HFFc6 (cell line): Measurements from ENCODE around the gene DDC. TPM values are rescaled to one million over a fixed set of nuclear protein-coding genes. Genes with fewer than 3 reads are reported as not detected.
"Not testable (repeated sequence)": the region's sequence is repeated elsewhere in the genome, so short reads cannot be mapped to it uniquely, and the experiment has no call there.

ENCODE experiments used
- DNase-seq: peaks from one replicate; pipeline ENCODE4 v3.0.0-alpha.2; 2018
- H3K27ac Mint-ChIP-seq: 2 replicates; pipeline ENCODE4 v1.8.0; 2020; ENCODE audit warnings: mild to moderate bottlenecking, mixed read lengths
- H3K27me3 Mint-ChIP-seq: 2 replicates; pipeline ENCODE4 v1.8.0; 2021; ENCODE audit warnings: mild to moderate bottlenecking, moderate library complexity, mixed read lengths; ENCODE audit not compliant: insufficient read depth
- H3K36me3 Mint-ChIP-seq: 2 replicates; pipeline ENCODE4 v1.8.0; 2021; ENCODE audit warnings: low read depth, mixed read lengths
- H3K4me1 Mint-ChIP-seq: 2 replicates; pipeline ENCODE4 v1.8.0; 2020; ENCODE audit warnings: low read depth, mixed read lengths
- H3K4me3 Mint-ChIP-seq: 2 replicates; pipeline ENCODE4 v1.8.0; 2020; ENCODE audit warnings: mild to moderate bottlenecking, moderate library complexity, mixed read lengths
- H3K9me3 Mint-ChIP-seq: 2 replicates; pipeline ENCODE4 v1.8.0; 2020; ENCODE audit warnings: mild to moderate bottlenecking, mixed read lengths
- CTCF ChIP-seq: fragments of 200-600 bp; sonication (generic); IDR thresholded peaks from 2 replicates; pipeline ENCODE4 v1.5.0; 2021; ENCODE audit warnings: antibody characterized with exemption, mild to moderate bottlenecking
- total RNA-seq, 6 experiments: library from RNA; stranded (reverse); fragmentation: NEBNext Ultra II Directional; extraction: Animal tissue kit (Norgen Biotek cat#: 25700); gene quantifications; 2 replicates in 1 of 6; 3 replicates in 5 of 6; pipeline ENCODE4 v1.2.3, GENCODE V29; 2021

DDC gene
- total RNA-seq, 6 experiments from 2014 or later, result not detected

- Mint-ChIP-seq H3K27ac (no peak overlapping the region), H3K36me3 (peaks cover 18% of the 10 kb centered on the region), H3K4me1 (no peaks in the 10 kb centered on the region), H3K27me3 (peaks cover 14% of the 10 kb centered on the region), H3K9me3 (peaks cover 15% of the 10 kb centered on the region), H3K4me3 (no peak overlapping the region)
- TF ChIP-seq CTCF, result no peak
- DNase-seq, result no peak
Observed at GRCh38 chr7:50587737-50588136, 22.5 kb upstream of the DDC start.

GRCh38 chr7:50584793-50585408 is 19.7 kb upstream of the DDC start:
- peaks cover 12% of the 10 kb centered on the region for H3K27me3 Mint-ChIP-seq
- H3K4me1 Mint-ChIP-seq, result no peaks in the 10 kb centered on the region
- no peak overlapping the region for H3K4me3 Mint-ChIP-seq
- H3K9me3 Mint-ChIP-seq, result peaks cover 20% of the 10 kb centered on the region
- H3K36me3 Mint-ChIP-seq, result peaks cover 9% of the 10 kb centered on the region; the same call in 1 of the 2 replicates
- no peak for TF ChIP-seq CTCF
- no peak for DNase-seq
- H3K27ac Mint-ChIP-seq, result no peak overlapping the region

GRCh38 chr7:50584386-50584785 is 19.2 kb upstream of the DDC start:
- H3K4me1 Mint-ChIP-seq, result no peaks in the 10 kb centered on the region
- peaks cover 9% of the 10 kb centered on the region; the same call in 1 of the 2 replicates for H3K36me3 Mint-ChIP-seq
- no peak for DNase-seq
- no peak overlapping the region for H3K27ac Mint-ChIP-seq
- peaks cover 10% of the 10 kb centered on the region for H3K27me3 Mint-ChIP-seq
- H3K9me3 Mint-ChIP-seq, result peaks cover 20% of the 10 kb centered on the region
- TF ChIP-seq CTCF, result no peak
- no peak overlapping the region for H3K4me3 Mint-ChIP-seq

- H3K4me1 Mint-ChIP-seq, H3K4me3 Mint-ChIP-seq, DNase-seq, H3K36me3 Mint-ChIP-seq, H3K27ac Mint-ChIP-seq: not testable (repeated sequence)
- peaks cover 18% of the 10 kb centered on the region for H3K27me3 Mint-ChIP-seq
- H3K9me3 Mint-ChIP-seq, result peaks cover 20% of the 10 kb centered on the region
Observed at GRCh38 chr7:50583295-50583694, 18.1 kb upstream of the DDC start.

DNA sequence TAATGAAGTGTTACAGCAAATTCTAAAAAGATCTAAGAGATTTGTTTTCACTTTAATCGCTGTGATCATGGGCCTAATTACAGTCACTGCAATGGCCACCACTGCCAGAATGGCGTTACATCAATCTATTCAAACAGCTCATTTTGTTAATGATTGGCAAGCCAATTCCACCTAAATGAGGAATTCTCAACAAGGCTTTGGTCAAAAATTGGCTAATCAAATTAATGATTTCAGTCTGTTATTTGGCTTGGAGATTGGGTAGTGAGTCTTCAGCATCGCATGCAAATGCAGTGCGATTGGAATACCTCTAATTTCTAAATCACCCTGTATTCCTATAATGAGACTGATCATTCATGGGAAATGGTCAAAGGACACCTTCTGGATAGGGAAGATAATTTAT is 17.1 kb upstream of the DDC start:
- not testable (repeated sequence) for H3K4me3 Mint-ChIP-seq, H3K27ac Mint-ChIP-seq, H3K4me1 Mint-ChIP-seq, DNase-seq, H3K36me3 Mint-ChIP-seq
- Mint-ChIP-seq H3K27me3 (peaks cover 24% of the 10 kb centered on the region), H3K9me3 (peaks cover 20% of the 10 kb centered on the region)

DNA sequence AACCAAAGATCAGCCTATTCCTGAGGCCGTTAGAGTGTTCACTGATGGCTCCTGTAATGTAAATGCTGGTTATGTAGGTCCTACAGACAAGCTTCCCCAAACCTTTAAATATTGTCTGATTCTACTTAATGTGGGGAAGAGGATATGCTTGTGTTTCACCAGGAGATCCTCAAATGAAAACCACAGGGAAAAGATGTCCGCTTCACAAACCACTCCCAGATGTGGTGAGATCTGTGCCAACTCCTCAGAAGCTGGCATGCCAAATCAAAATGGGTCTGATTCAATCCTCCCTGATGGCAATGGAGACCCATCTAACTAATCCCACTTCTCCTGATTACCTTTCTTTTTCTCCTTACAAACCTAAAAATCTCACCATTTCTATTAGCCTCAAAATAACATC is 15.5 kb upstream of the DDC start:
- not testable (repeated sequence) for H3K27ac Mint-ChIP-seq, H3K4me1 Mint-ChIP-seq, H3K4me3 Mint-ChIP-seq, DNase-seq, H3K36me3 Mint-ChIP-seq
- Mint-ChIP-seq H3K9me3 (peaks cover 20% of the 10 kb centered on the region), H3K27me3 (peaks cover 25% of the 10 kb centered on the region)

DNA sequence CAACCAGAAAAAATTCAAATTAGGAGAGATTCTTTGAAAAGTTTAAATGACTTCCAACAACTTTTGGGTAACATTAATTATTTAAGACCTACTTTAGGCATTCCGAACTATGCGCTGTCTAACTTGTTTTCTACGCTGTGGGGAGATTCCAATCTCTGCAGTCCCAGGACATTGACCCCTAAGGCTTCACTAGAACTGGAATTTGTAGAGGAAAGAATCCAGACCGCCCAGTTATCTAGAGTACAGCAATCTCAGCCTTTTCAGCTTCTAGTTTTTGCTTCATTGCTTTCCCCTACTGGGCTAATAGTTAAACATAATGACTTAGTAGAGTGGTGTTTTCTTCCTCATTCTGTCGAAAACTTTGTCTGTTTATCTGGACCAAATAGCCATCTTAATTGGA is 14.9 kb upstream of the DDC start:
- TF ChIP-seq CTCF, result no peak
- Mint-ChIP-seq H3K36me3 (peaks cover 9% of the 10 kb centered on the region; the same call in 1 of the 2 replicates), H3K27me3 (peaks cover 23% of the 10 kb centered on the region), H3K4me1 (no peaks in the 10 kb centered on the region), H3K9me3 (peaks cover 20% of the 10 kb centered on the region), H3K27ac (no peak overlapping the region), H3K4me3 (no peak overlapping the region)
- no peak for DNase-seq

- peaks cover 16% of the 10 kb centered on the region for H3K27me3 Mint-ChIP-seq
- H3K36me3 Mint-ChIP-seq, H3K9me3 Mint-ChIP-seq: not testable (repeated sequence)
Observed at GRCh38 chr7:50578105-50578504, 12.9 kb upstream of the DDC start.

More at GRCh38 chr7:50578105-50578504, 12.9 kb upstream of the DDC start:
- not testable (repeated sequence) for DNase-seq, H3K4me3 Mint-ChIP-seq, H3K4me1 Mint-ChIP-seq, H3K27ac Mint-ChIP-seq
